SJSA1 (cell line): ENCODE measurements around the gene PGP. TPM values are rescaled to one million over a fixed set of nuclear protein-coding genes. Genes with fewer than 3 reads are reported as not detected.
"Not testable (repeated sequence)": the region's sequence is repeated elsewhere in the genome, so short reads cannot be mapped to it uniquely, and the experiment has no call there.

ENCODE experiments used
- DNase-seq, 2 experiments: peaks; one replicate each; pipeline ENCODE4 v3.0.0-alpha.2; 2015 to 2020; ENCODE audit warnings: low spot score in 2 of 2, low read depth in 1 of 2
- H3K27ac ChIP-seq: fragments of 250-450 bp; sonication (Bioruptor Pico); 2 replicates; pipeline ENCODE4 v1.5.1; 2020; ENCODE audit warnings: mild to moderate bottlenecking, moderate library complexity
- H3K27me3 ChIP-seq: fragments of 250-450 bp; sonication (Bioruptor Pico); replicated peaks from 2 replicates; pipeline ENCODE4 v1.5.1; 2020; ENCODE audit warnings: mild to moderate bottlenecking, moderate library complexity
- H3K36me3 ChIP-seq: fragments of 250-450 bp; sonication (Bioruptor Pico); 2 replicates; pipeline ENCODE4 v1.5.1; 2020; ENCODE audit warnings: mild to moderate bottlenecking
- H3K4me1 ChIP-seq: fragments of 250-450 bp; sonication (Bioruptor Pico); replicated peaks from 2 replicates; pipeline ENCODE4 v1.6.1; 2021; ENCODE audit warnings: mild to moderate bottlenecking
- H3K4me3 ChIP-seq: fragments of 250-450 bp; sonication (Bioruptor Pico); 2 replicates; pipeline ENCODE4 v1.5.1; 2020; ENCODE audit warnings: mild to moderate bottlenecking
- H3K9me3 ChIP-seq: fragments of 250-450 bp; sonication (Bioruptor Pico); replicated peaks from 2 replicates; pipeline ENCODE4 v1.5.1; 2020; ENCODE audit warnings: mild to moderate bottlenecking
- total RNA-seq: library from RNA; depleted of rRNA; stranded (reverse); fragments of >200 nt; shearing (Covaris generic); gene quantifications from 2 replicates; pipeline ENCODE4 v1.2.3, GENCODE V29; 2014

Gene PGP
- total RNA-seq, 1 experiment from 2014 or later: 37.8 TPM

GRCh38 chr16:2206780-2207433 is 7.7 kb downstream of the PGP start:
- H3K27ac ChIP-seq: no peak overlapping the region
- H3K4me1 ChIP-seq: peaks cover 13% of the 10 kb centered on the region
- H3K4me3 ChIP-seq: no peak overlapping the region
- no peaks in the 10 kb centered on the region for H3K27me3 ChIP-seq
- H3K9me3 ChIP-seq: no peaks in the 10 kb centered on the region
- peaks cover 50% of the 10 kb centered on the region for H3K36me3 ChIP-seq
- no peak for DNase-seq

GRCh38 chr16:2206420-2206779 is 8.2 kb downstream of the PGP start:
- DNase-seq: no peak
- no peak overlapping the region for H3K27ac ChIP-seq
- H3K36me3 ChIP-seq: peaks cover 45% of the 10 kb centered on the region
- no peaks in the 10 kb centered on the region for H3K9me3 ChIP-seq
- peaks cover 13% of the 10 kb centered on the region for H3K4me1 ChIP-seq
- no peaks in the 10 kb centered on the region for H3K27me3 ChIP-seq
- H3K4me3 ChIP-seq: peak overlapping the region; percentile 96; the same call in 1 of the 2 replicates

GRCh38 chr16:2205967-2206313 is 8.7 kb downstream of the PGP start:
- Histone ChIP-seq H3K4me3 (peak overlapping the region; percentile 96), H3K9me3 (no peaks in the 10 kb centered on the region), H3K4me1 (peaks cover 13% of the 10 kb centered on the region), H3K27me3 (no peaks in the 10 kb centered on the region), H3K27ac (no peak overlapping the region; the same call in 1 of the 2 replicates), H3K36me3 (peaks cover 44% of the 10 kb centered on the region)
- DNase-seq: no peak

- Histone ChIP-seq H3K4me1 (peaks cover 13% of the 10 kb centered on the region), H3K9me3 (no peaks in the 10 kb centered on the region), H3K27ac (peak within 1 kb of the TSS; percentile 90), H3K27me3 (no peaks in the 10 kb centered on the region), H3K4me3 (peak within 1 kb of the TSS; percentile 96), H3K36me3 (peaks cover 40% of the 10 kb centered on the region)
- DNase-seq: peak; percentile 83 to 97
These were observed 9.3 kb downstream of the PGP start, which contains the start of gene MLST8 for GRCh38 chr16:2205104-2205966. Gene MLST8, plus strand, starts transcription at chr16:2205454. Its CDS starts 632 bp downstream, at chr16:2206086.

- Histone ChIP-seq H3K27me3 (peaks cover 4% of the 10 kb centered on the region), H3K36me3 (peaks cover 32% of the 10 kb centered on the region), H3K4me1 (peaks cover 13% of the 10 kb centered on the region), H3K9me3 (no peaks in the 10 kb centered on the region), H3K4me3 (peak overlapping the region; percentile 96), H3K27ac (peak overlapping the region; percentile 90; the same call in 1 of the 2 replicates)
- DNase-seq: no peak
These were observed 10.1 kb downstream of the PGP start for GRCh38 chr16:2204416-2205103.

DNA sequence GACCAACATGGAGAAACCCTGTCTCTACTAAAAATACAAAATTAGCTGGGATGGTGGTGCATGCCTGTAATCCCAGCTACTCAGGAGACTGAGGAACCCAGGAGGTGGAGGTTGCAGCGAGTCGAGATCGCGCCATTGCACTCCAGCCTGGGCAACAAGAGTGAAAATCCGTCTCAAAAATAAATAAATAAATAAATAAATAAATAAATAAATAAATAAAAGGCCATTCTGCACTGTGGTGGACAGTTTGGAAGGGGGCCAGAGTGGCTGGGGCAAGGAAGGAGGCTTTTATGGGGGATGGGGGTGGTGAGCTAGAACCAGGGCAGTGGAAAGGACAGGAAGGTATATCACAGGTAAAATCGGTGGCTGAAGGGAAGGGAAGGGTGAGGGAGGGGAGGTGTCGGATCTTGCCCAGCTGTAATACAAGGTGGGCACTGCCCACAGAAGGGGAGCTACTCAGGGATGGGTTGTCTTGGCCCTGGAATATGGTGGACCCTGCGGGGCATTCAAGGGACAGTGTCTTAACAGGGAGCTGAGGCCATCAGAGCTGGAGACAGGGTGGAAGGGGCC is 11.4 kb downstream of the PGP start:
- DNase-seq, H3K9me3 ChIP-seq, H3K4me3 ChIP-seq, H3K27ac ChIP-seq: not testable (repeated sequence)
- peaks cover 19% of the 10 kb centered on the region for H3K36me3 ChIP-seq
- peaks cover 13% of the 10 kb centered on the region for H3K4me1 ChIP-seq
- H3K27me3 ChIP-seq: peaks cover 18% of the 10 kb centered on the region

- peaks cover 11% of the 10 kb centered on the region for H3K4me1 ChIP-seq
- DNase-seq: no peak
- H3K27me3 ChIP-seq: peaks cover 42% of the 10 kb centered on the region
- H3K36me3 ChIP-seq: 0 out of 2 replicates have a peak, but pooled peaks cover under 1% of the 10 kb centered on the region
- no peaks in the 10 kb centered on the region for H3K9me3 ChIP-seq
- no peak overlapping the region for H3K4me3 ChIP-seq
- H3K27ac ChIP-seq: no peak overlapping the region
These were observed 14.3 kb downstream of the PGP start for GRCh38 chr16:2200313-2200712.

GRCh38 chr16:2199621-2200139 is 15.0 kb downstream of the PGP start:
- Histone ChIP-seq H3K4me1 (peaks cover 7% of the 10 kb centered on the region), H3K27ac (no peak overlapping the region), H3K36me3 (no peaks in the 10 kb centered on the region), H3K9me3 (no peaks in the 10 kb centered on the region), H3K4me3 (no peak overlapping the region), H3K27me3 (peaks cover 48% of the 10 kb centered on the region)
- DNase-seq: no peak

GRCh38 chr16:2199095-2199494 is 15.5 kb downstream of the PGP start:
- peaks cover 54% of the 10 kb centered on the region for H3K27me3 ChIP-seq
- H3K27ac ChIP-seq: no peak overlapping the region
- DNase-seq: no peak
- no peak overlapping the region for H3K4me3 ChIP-seq
- H3K4me1 ChIP-seq: 0 out of 2 replicates have a peak, but pooled peaks cover 5% of the 10 kb centered on the region
- H3K9me3 ChIP-seq: no peaks in the 10 kb centered on the region
- H3K36me3 ChIP-seq: no peaks in the 10 kb centered on the region

GRCh38 chr16:2198283-2198682 is 16.4 kb downstream of the PGP start:
- Histone ChIP-seq H3K27ac (no peak overlapping the region), H3K9me3 (no peaks in the 10 kb centered on the region), H3K4me1 (0 out of 2 replicates have a peak, but pooled peaks cover 5% of the 10 kb centered on the region), H3K4me3 (no peak overlapping the region), H3K27me3 (peaks cover 57% of the 10 kb centered on the region), H3K36me3 (no peaks in the 10 kb centered on the region)
- DNase-seq: no peak

GRCh38 chr16:2197765-2198164 is 16.9 kb downstream of the PGP start:
- Histone ChIP-seq H3K9me3 (no peaks in the 10 kb centered on the region), H3K4me1 (0 out of 2 replicates have a peak, but pooled peaks cover 5% of the 10 kb centered on the region), H3K27me3 (peaks cover 57% of the 10 kb centered on the region), H3K4me3 (no peak overlapping the region), H3K27ac (no peak overlapping the region), H3K36me3 (no peaks in the 10 kb centered on the region)
- no peak for DNase-seq

- Histone ChIP-seq H3K36me3 (no peaks in the 10 kb centered on the region), H3K4me1 (0 out of 2 replicates have a peak, but pooled peaks cover 5% of the 10 kb centered on the region), H3K9me3 (no peaks in the 10 kb centered on the region), H3K4me3 (no peak overlapping the region), H3K27ac (no peak overlapping the region), H3K27me3 (peaks cover 57% of the 10 kb centered on the region)
- no peak for DNase-seq
These were observed 17.6 kb downstream of the PGP start for GRCh38 chr16:2196981-2197511.
